HepG2 (cell line): ENCODE measurements around the gene PLXNA1. TPM values are rescaled to one million over a fixed set of nuclear protein-coding genes. Genes with fewer than 3 reads are reported as not detected.

ENCODE experiments used
- ATAC-seq: fragments of 200-7000 bp; cut with Tn5 transposase; 3 replicates; pipeline ENCODE4 v1.9.1; 2020; ENCODE audit warnings: mild to moderate bottlenecking, moderate library complexity
- BruUV-seq: library from RNA; stranded (reverse); fragments of 400-500 nt; replicated peaks from 2 replicates; lab custom pipeline; 2021; lab: Mats Ljungman, UMichigan
- CTCF ChIA-PET: fragments of 300-600 bp; formaldehyde crosslinking; extraction: SDS; loops from one replicate; lab custom pipeline; 2021; ENCODE audit warnings: low total read pairs, inconsistent platforms, low intra/inter-chr PET ratio; lab: Yijun Ruan, JAX
- POLR2A ChIA-PET: fragments of 350-600 bp; sonication (Branson Sonifier 250); formaldehyde crosslinking; loops from one replicate; lab custom pipeline; 2020; ENCODE audit warnings: antibody characterized with exemption, inconsistent platforms; lab: Yijun Ruan, JAX
- DNase-seq: peaks from one replicate; pipeline ENCODE4 v3.0.0-alpha.2; 2015; ENCODE audit warnings: low spot score
- FAIRE-seq: peaks from 3 replicates; lab custom pipeline; 2011; peaks lifted over from hg19 to GRCh38; lab: Jason Lieb, UNC
- H2AFZ ChIP-seq: one replicate; pipeline ENCODE4 v1.6.1; 2011; ENCODE audit warnings: low read length, inconsistent platforms
- H3K27ac ChIP-seq: fragments of 300-600 bp; 3 replicates; pipeline ENCODE4 v1.8.0; 2011; ENCODE audit warnings: mixed run types, mild to moderate bottlenecking, mixed read lengths, low read length, inconsistent platforms; ENCODE audit not compliant: insufficient read depth; ENCODE audit errors: extremely low read length
- H3K27me3 ChIP-seq, 2 experiments: fragments of 200-600 bp in 1 of 2; 2 replicates in 1 of 2; 3 replicates in 1 of 2; pipeline versions ENCODE4 v1.6.0 to v1.8.0; 2011; ENCODE audit warnings: low read length in 2 of 2, mild to moderate bottlenecking in 2 of 2, moderate library complexity in 2 of 2, inconsistent platforms in 1 of 2; ENCODE audit not compliant: insufficient read depth in 2 of 2, control insufficient read depth in 1 of 2
- H3K36me3 ChIP-seq, 2 experiments: fragments of 200-600 bp in 1 of 2; replicated peaks in 1 of 2; 2 replicates in 1 of 2; 3 replicates in 1 of 2; pipeline versions ENCODE4 v1.5.1 to v1.8.0; 2011; ENCODE audit warnings: low read length in 2 of 2, inconsistent platforms in 1 of 2; ENCODE audit not compliant: insufficient read depth in 2 of 2, control insufficient read depth in 1 of 2
- H3K4me1 ChIP-seq: 2 replicates; pipeline ENCODE4 v1.5.1; 2012; ENCODE audit warnings: low read length, inconsistent platforms; ENCODE audit not compliant: insufficient read depth
- H3K4me2 ChIP-seq: 2 replicates; pipeline ENCODE4 v1.6.0; 2011; ENCODE audit warnings: low read depth, low read length, inconsistent platforms
- H3K4me3 ChIP-seq, 3 experiments: fragments of 200-600 bp in 1 of 3; sonication (generic), shearing (Covaris generic) in 1 of 3; replicated peaks in 1 of 3; 2 replicates each; pipeline ENCODE4 v1.5.1; 2011 to 2016; ENCODE audit warnings: low read length in 3 of 3, inconsistent platforms in 2 of 3, low read depth in 2 of 3, mild to moderate bottlenecking in 2 of 3, control low read depth in 1 of 3, mixed read lengths in 1 of 3; ENCODE audit not compliant: insufficient read depth in 1 of 3
- H3K79me2 ChIP-seq: one replicate; pipeline ENCODE4 v1.6.1; 2011; ENCODE audit warnings: low read length, inconsistent platforms; ENCODE audit not compliant: insufficient read depth
- H3K9ac ChIP-seq: 2 replicates; pipeline ENCODE4 v1.6.0; 2011; ENCODE audit warnings: mild to moderate bottlenecking, low read depth, low read length, inconsistent platforms; ENCODE audit not compliant: insufficient read depth
- H3K9me3 ChIP-seq: 2 replicates; pipeline ENCODE4 v1.5.1; 2012; ENCODE audit warnings: mild to moderate bottlenecking, low read length
- H4K20me1 ChIP-seq: 2 replicates; pipeline ENCODE4 v1.6.0; 2011; ENCODE audit warnings: inconsistent platforms, mild to moderate bottlenecking, low read length, moderate library complexity; ENCODE audit not compliant: insufficient read depth
- EEA1 ChIP-seq: sonication (generic); formaldehyde crosslinking; IDR thresholded peaks from 2 replicates; pipeline ENCODE4 v1.5.1; 2020; ENCODE audit warnings: mild to moderate bottlenecking, missing genetic modification reagents, borderline replicate concordance
- FOSL2 ChIP-seq: sonication (generic); formaldehyde crosslinking; IDR thresholded peaks from 2 replicates; pipeline ENCODE4 v1.4.0; 2020; ENCODE audit warnings: missing genetic modification reagents
- KAT2B ChIP-seq: fragments of 150-350 bp; IDR thresholded peaks from 2 replicates; pipeline ENCODE4 v1.6.1; 2014; ENCODE audit warnings: low read depth, low read length, borderline replicate concordance
- KLF9 ChIP-seq: IDR thresholded peaks from 2 replicates; pipeline ENCODE4 v1.6.1; 2016; ENCODE audit warnings: low read depth
- NCOA2 ChIP-seq: sonication (generic); formaldehyde crosslinking; IDR thresholded peaks from 2 replicates; pipeline ENCODE4 v1.8.0; 2022; ENCODE audit warnings: inconsistent platforms
- TSC22D2 ChIP-seq: sonication (generic); formaldehyde crosslinking; IDR thresholded peaks from 2 replicates; pipeline ENCODE4 v1.5.1; 2020; ENCODE audit warnings: missing genetic modification reagents, mild to moderate bottlenecking, borderline replicate concordance
- WGBS: methylation state at CpG from one replicate; pipeline ENCODE4 v1.1.6; 2017; ENCODE audit warnings: low lambda C conversion rate; 5-methylcytosine and 5-hydroxymethylcytosine counted together
- in situ Hi-C: cut with HindIII; loops from 2 replicates; pipeline ENCODE4 v1.10.0; 2017; ENCODE audit warnings: low pct_unique_long_range_greater_than_20kb; ENCODE audit not compliant: extremely low pct_ligation_motif_present
- intact Hi-C: fragments of 100-400 bp; cut with micrococcal nuclease; formaldehyde crosslinking; loops from one replicate; pipeline ENCODE4 v1.10.0; 2022; ENCODE audit not compliant: unreplicated experiment
- polyA plus RNA-seq, 8 experiments: library from polyadenylated mRNA; depleted of rRNA in 3 of 8; stranded (reverse) in 7 of 8; unstranded in 1 of 8; fragments of >200 nt; fragmentation: Illumina TruSeq in 4 of 8; extraction: Trizol in 4 of 8; gene quantifications; 2 replicates each; pipeline versions ENCODE4 v1.2.1 to v1.2.3, GENCODE V29; 2011 to 2016; ENCODE audit warnings: low read depth in 4 of 8, missing spikeins in 1 of 8, mixed read lengths in 1 of 8; ENCODE audit not compliant: insufficient read depth in 1 of 8
- total RNA-seq, 5 experiments: library from RNA; depleted of rRNA; stranded (reverse); fragments of >200 nt; fragmentation: Illumina TruSeq; extraction: Trizol; gene quantifications; 2 replicates each; pipeline ENCODE4 v1.2.3, GENCODE V29; 2016; ENCODE audit warnings: low read depth in 1 of 5
- TF ChIP-seq, protein P1 (sequence below): sonication (generic); formaldehyde crosslinking; IDR thresholded peaks from 2 replicates; pipeline ENCODE4 v1.5.0; 2020; ENCODE audit warnings: missing genetic modification reagents, mild to moderate bottlenecking, borderline replicate concordance
- TF ChIP-seq, protein P2 (sequence below): sonication (generic); formaldehyde crosslinking; IDR thresholded peaks from 2 replicates; pipeline ENCODE4 v1.9.0; 2022; ENCODE audit warnings: missing genetic modification reagents, mild to moderate bottlenecking, borderline replicate concordance
- TF ChIP-seq, protein P3 (sequence below): sonication (generic); formaldehyde crosslinking; IDR thresholded peaks from 2 replicates; pipeline ENCODE4 v1.8.0; 2022; ENCODE audit warnings: mild to moderate bottlenecking, missing genetic modification reagents, moderate library complexity
- TF ChIP-seq, protein P4 (sequence below): sonication (generic); formaldehyde crosslinking; IDR thresholded peaks from 2 replicates; pipeline ENCODE4 v1.4.0; 2020; ENCODE audit warnings: mild to moderate bottlenecking, low read depth, missing genetic modification reagents

The PLXNA1 gene
- total and polyA plus RNA-seq, 2 of the 13 experiments (the other 11 are each of a cell fraction or from before 2014, with no cell fraction given), result 16.6 to 18.2 TPM

DNA sequence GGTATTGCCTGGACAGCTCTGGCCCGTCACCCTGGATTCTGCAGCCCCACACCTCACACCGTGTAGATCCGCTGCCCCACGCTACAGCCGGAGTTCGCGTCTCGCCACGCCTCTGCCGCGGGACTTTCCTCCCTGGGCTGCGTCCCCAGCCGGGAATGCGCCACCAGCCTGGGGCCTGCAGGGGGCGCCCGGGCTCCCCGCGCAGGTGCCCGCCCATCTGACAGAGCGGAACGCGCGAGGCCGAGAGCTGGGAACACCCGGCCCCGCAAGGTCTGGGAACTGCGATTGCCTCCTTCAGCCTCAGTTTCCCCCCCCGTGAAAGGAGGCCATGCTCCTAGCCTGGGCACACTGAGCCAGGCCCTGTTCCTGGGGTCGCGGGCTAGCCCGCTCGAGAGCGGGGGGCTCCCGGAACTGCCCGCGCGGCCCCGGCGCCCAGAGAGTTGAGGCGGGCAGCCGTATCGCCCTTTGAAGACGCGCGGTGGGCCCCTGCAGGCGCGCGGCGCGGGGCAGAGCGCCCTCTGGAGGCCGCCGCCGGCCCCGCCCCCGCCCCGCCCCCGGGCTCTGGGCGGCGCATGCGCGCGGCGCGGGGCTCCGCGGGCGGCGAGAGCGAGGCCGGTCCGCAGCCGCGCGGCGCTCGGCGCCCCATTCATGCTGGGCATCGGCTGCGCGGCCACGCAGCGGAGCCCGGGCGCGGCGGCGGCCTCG is at the start of gene PLXNA1 (continued):
- 0 out of 2 replicates have a peak, but pooled peaks have one; percentile 31 for TF ChIP-seq FOSL2 (CRISPR knock-in tag)
- TF ChIP-seq TSC22D2 (CRISPR knock-in tag), result no peak
- TF ChIP-seq KAT2B, result no peak
- TF ChIP-seq EEA1 (CRISPR knock-in tag), result no peak

DNA sequence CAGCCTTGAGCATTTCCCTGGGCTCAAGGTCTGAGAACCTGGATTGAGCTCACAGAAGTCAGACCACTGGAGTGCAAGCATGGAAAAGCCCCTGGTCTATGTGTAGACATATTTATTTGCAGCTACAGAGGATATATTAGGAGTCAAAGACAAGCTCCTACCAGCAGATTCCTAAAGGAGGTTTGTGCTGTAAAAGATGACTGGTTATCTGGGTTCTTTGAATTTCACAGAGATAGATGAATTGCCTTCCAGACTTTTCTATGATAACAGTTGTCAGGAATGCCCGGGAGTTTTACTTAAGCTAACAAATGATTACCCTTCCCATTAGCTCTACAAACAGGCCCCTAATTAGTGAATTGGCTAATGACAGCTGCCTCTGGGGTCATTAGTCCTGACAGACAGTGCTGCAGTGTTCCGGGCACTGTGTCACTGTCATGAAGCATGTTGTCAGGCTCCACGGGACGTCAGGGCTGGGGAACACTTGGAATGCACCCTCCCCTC is 48.8 kb upstream of the PLXNA1 start:
- intact Hi-C loops, result no loop called here
- TF ChIP-seq NCOA2 (CRISPR knock-in tag), result no peak
- FAIRE-seq, result no peak
- Histone ChIP-seq H3K9me3 (no peaks in the 10 kb centered on the region), H3K4me3 (no peak overlapping the region), H3K79me2 (no peaks in the 10 kb centered on the region), H3K4me1 (no peaks in the 10 kb centered on the region), H2AFZ (no peak overlapping the region), H4K20me1 (no peaks in the 10 kb centered on the region), H3K4me2 (no peak overlapping the region), H3K9ac (no peak overlapping the region), H3K27ac (no peak overlapping the region), H3K36me3 (peaks cover 0 to 1% of the 10 kb centered on the region in 2 experiments; a peak in 1 of 5 replicates), H3K27me3 (no peaks in the 10 kb centered on the region)
- no peak for ATAC-seq
- ChIA-PET CTCF (no interaction called here), POLR2A (no interaction called here)
- BruUV-seq, result no TSS peak
- in situ Hi-C loops, result no loop called here
- 83% methylated on average over 4 of the region's 4 CpGs for WGBS
- DNase-seq, result no peak

DNA sequence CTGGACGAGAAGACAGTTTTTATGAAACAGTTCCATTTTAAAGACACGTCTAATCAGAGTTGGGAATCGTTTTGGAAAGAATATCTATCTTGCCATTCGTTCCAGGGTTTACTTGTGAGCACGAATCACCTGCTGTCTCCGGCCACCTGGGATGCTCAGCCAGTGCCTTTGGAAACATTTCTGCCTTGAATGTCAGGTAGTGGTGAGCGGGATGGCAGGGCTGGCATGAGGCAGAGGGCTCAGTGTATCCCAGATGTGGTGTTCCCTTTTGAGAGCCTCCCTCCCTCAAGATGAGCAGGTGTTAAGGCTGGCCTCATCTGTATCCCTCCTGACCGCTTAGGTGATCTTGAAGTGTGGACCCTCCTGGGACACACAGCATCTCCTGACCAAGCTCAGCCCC is 47.9 kb upstream of the PLXNA1 start:
- FAIRE-seq, result no peak
- TF ChIP-seq, protein P1, sequence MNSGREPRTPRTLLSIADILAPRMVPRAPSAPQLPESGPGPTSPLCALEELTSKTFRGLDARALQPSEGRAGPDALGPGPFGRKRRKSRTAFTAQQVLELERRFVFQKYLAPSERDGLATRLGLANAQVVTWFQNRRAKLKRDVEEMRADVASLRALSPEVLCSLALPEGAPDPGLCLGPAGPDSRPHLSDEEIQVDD, result no peak
- TF ChIP-seq, protein P2, sequence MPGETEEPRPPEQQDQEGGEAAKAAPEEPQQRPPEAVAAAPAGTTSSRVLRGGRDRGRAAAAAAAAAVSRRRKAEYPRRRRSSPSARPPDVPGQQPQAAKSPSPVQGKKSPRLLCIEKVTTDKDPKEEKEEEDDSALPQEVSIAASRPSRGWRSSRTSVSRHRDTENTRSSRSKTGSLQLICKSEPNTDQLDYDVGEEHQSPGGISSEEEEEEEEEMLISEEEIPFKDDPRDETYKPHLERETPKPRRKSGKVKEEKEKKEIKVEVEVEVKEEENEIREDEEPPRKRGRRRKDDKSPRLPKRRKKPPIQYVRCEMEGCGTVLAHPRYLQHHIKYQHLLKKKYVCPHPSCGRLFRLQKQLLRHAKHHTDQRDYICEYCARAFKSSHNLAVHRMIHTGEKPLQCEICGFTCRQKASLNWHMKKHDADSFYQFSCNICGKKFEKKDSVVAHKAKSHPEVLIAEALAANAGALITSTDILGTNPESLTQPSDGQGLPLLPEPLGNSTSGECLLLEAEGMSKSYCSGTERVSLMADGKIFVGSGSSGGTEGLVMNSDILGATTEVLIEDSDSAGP (CRISPR knock-in tag), result no peak
- TF ChIP-seq, protein P3, sequence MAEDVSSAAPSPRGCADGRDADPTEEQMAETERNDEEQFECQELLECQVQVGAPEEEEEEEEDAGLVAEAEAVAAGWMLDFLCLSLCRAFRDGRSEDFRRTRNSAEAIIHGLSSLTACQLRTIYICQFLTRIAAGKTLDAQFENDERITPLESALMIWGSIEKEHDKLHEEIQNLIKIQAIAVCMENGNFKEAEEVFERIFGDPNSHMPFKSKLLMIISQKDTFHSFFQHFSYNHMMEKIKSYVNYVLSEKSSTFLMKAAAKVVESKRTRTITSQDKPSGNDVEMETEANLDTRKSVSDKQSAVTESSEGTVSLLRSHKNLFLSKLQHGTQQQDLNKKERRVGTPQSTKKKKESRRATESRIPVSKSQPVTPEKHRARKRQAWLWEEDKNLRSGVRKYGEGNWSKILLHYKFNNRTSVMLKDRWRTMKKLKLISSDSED (CRISPR knock-in tag), result no peak
- TF ChIP-seq, protein P4, sequence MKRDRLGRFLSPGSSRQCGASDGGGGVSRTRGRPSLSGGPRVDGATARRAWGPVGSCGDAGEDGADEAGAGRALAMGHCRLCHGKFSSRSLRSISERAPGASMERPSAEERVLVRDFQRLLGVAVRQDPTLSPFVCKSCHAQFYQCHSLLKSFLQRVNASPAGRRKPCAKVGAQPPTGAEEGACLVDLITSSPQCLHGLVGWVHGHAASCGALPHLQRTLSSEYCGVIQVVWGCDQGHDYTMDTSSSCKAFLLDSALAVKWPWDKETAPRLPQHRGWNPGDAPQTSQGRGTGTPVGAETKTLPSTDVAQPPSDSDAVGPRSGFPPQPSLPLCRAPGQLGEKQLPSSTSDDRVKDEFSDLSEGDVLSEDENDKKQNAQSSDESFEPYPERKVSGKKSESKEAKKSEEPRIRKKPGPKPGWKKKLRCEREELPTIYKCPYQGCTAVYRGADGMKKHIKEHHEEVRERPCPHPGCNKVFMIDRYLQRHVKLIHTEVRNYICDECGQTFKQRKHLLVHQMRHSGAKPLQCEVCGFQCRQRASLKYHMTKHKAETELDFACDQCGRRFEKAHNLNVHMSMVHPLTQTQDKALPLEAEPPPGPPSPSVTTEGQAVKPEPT (CRISPR knock-in tag), result no peak
- no peak for TF ChIP-seq KLF9 (CRISPR knock-in tag)

More for the DNA sequence above, 47.9 kb upstream of the PLXNA1 start:
- Histone ChIP-seq H3K27ac (no peak overlapping the region), H3K27me3 (no peaks in the 10 kb centered on the region), H3K36me3 (peaks cover 0 to 1% of the 10 kb centered on the region in 2 experiments; a peak in 1 of 5 replicates), H3K4me3 (no peak overlapping the region), H3K4me2 (no peak overlapping the region), H4K20me1 (no peaks in the 10 kb centered on the region), H3K79me2 (no peaks in the 10 kb centered on the region), H3K4me1 (no peaks in the 10 kb centered on the region), H3K9ac (no peak overlapping the region), H3K9me3 (no peaks in the 10 kb centered on the region), H2AFZ (no peak overlapping the region)
- 92% methylated on average over 7 of the region's 8 CpGs for WGBS
- intact Hi-C loops, result no loop called here
- ChIA-PET CTCF (no interaction called here), POLR2A (no interaction called here)
- ATAC-seq (no peak), DNase-seq (no peak)
- in situ Hi-C loops, result no loop called here
- no TSS peak for BruUV-seq
